HepG2 (cell line): Measurements from ENCODE around the gene MORF4L2. TPM values are rescaled to one million over a fixed set of nuclear protein-coding genes. Genes with fewer than 3 reads are reported as not detected.

ENCODE experiments used
- ASH2L ChIP-seq: fragments of 300-600, 200-600 bp; sonication (generic); IDR thresholded peaks from 2 replicates; pipeline ENCODE4 v1.7.0; 2017; ENCODE audit warnings: low read depth, mild to moderate bottlenecking, moderate library complexity, mixed read lengths, low read length; ENCODE audit not compliant: insufficient read length
- CCAR2 ChIP-seq: fragments of 200-400 bp; formaldehyde crosslinking; optimal IDR thresholded peaks from 2 replicates; pipeline ENCODE3; 2018; ENCODE audit warnings: low read depth, mild to moderate bottlenecking, low read length, moderate library complexity
- CEBPB ChIP-seq: IDR thresholded peaks from 2 replicates; pipeline ENCODE4 v1.6.1; 2011; ENCODE audit warnings: low read depth, low read length, improper control_type of control experiment, borderline replicate concordance
- E2F1 ChIP-seq: sonication (generic); formaldehyde crosslinking; IDR thresholded peaks from 2 replicates; pipeline ENCODE4 v1.5.0; 2020; ENCODE audit warnings: missing genetic modification reagents
- ELF1 ChIP-seq: sonication (generic); formaldehyde crosslinking; IDR thresholded peaks from 2 replicates; pipeline ENCODE4 v1.4.0; 2020; ENCODE audit warnings: missing genetic modification reagents
- GABPA ChIP-seq, 2 experiments: IDR thresholded peaks; 2 replicates each; pipeline ENCODE4 v1.6.1; 2011 to 2016; ENCODE audit warnings: low read depth in 2 of 2, low read length in 1 of 2, missing biosample characterization in 1 of 2, missing genetic modification characterization in 1 of 2
- IRF9 ChIP-seq: sonication (generic); formaldehyde crosslinking; IDR thresholded peaks from 2 replicates; pipeline ENCODE4 v1.8.0; 2022; ENCODE audit warnings: missing genetic modification reagents, mild to moderate bottlenecking, borderline replicate concordance
- MLLT10 ChIP-seq: sonication (generic); formaldehyde crosslinking; IDR thresholded peaks from 2 replicates; pipeline ENCODE4 v1.4.0; 2020; ENCODE audit warnings: missing genetic modification reagents
- MYC ChIP-seq: sonication (generic); formaldehyde crosslinking; IDR thresholded peaks from 2 replicates; pipeline ENCODE4 v1.9.0; 2021; ENCODE audit warnings: missing genetic modification reagents, borderline replicate concordance
- NCOR1 ChIP-seq: fragments of 200-600 bp; sonication (generic); IDR thresholded peaks from 2 replicates; pipeline ENCODE4 v1.7.0; 2017; ENCODE audit warnings: antibody characterized with exemption, low read length, borderline replicate concordance
- RBM39 ChIP-seq: fragments of 200-400 bp; formaldehyde crosslinking; IDR thresholded peaks from one replicate; pipeline ENCODE4 v1.6.1; 2018; ENCODE audit warnings: antibody characterized with exemption, mild to moderate bottlenecking, low read depth, low read length; ENCODE audit not compliant: poor library complexity, severe bottlenecking
- SOX13 ChIP-seq, 3 experiments: fragments of 450-650 bp in 1 of 3; sonication (generic) in 1 of 3; formaldehyde crosslinking in 1 of 3; IDR thresholded peaks in 2 of 3; conservative IDR thresholded peaks in 1 of 3; 2 replicates each; pipeline versions ENCODE4 v1.5.0 to v1.6.1; 2016 to 2020; ENCODE audit warnings: antibody characterized with exemption in 1 of 3, mild to moderate bottlenecking in 1 of 3, missing compliant biosample characterization in 1 of 3, missing genetic modification reagents in 1 of 3, moderate library complexity in 1 of 3
- ZBTB14 ChIP-seq: sonication (generic); formaldehyde crosslinking; IDR thresholded peaks from 2 replicates; pipeline ENCODE4 v1.4.0; 2020; ENCODE audit warnings: missing genetic modification reagents
- ZBTB21 ChIP-seq: sonication (generic); formaldehyde crosslinking; IDR thresholded peaks from 2 replicates; pipeline ENCODE4 v1.4.0; 2020; ENCODE audit warnings: missing genetic modification reagents
- ZBTB38 ChIP-seq: sonication (generic); formaldehyde crosslinking; IDR thresholded peaks from 2 replicates; pipeline ENCODE4 v1.5.1; 2020; ENCODE audit warnings: mild to moderate bottlenecking, missing genetic modification reagents
- ZNF362 ChIP-seq: sonication (generic); formaldehyde crosslinking; IDR thresholded peaks from 2 replicates; pipeline ENCODE4 v1.4.0; 2020; ENCODE audit warnings: missing genetic modification reagents, mild to moderate bottlenecking, borderline replicate concordance
- ZNF510 ChIP-seq: sonication (generic); formaldehyde crosslinking; IDR thresholded peaks from 2 replicates; pipeline ENCODE4 v1.4.0; 2020; ENCODE audit warnings: low read depth, mild to moderate bottlenecking, missing genetic modification reagents
- ZNF547 ChIP-seq: sonication (generic); formaldehyde crosslinking; IDR thresholded peaks from 2 replicates; pipeline ENCODE4 v1.5.1; 2020; ENCODE audit warnings: mild to moderate bottlenecking, missing genetic modification reagents
- ZSCAN21 ChIP-seq: sonication (generic); formaldehyde crosslinking; IDR thresholded peaks from 2 replicates; pipeline ENCODE4 v1.8.0; 2022; ENCODE audit warnings: mild to moderate bottlenecking, missing genetic modification reagents, moderate library complexity, borderline replicate concordance
- polyA plus RNA-seq, 8 experiments: library from polyadenylated mRNA; depleted of rRNA in 3 of 8; stranded (reverse) in 7 of 8; unstranded in 1 of 8; fragments of >200 nt; fragmentation: Illumina TruSeq in 4 of 8; extraction: Trizol in 4 of 8; gene quantifications; 2 replicates each; pipeline versions ENCODE4 v1.2.1 to v1.2.3, GENCODE V29; 2011 to 2016; ENCODE audit warnings: low read depth in 4 of 8, missing spikeins in 1 of 8, mixed read lengths in 1 of 8; ENCODE audit not compliant: insufficient read depth in 1 of 8
- total RNA-seq, 5 experiments: library from RNA; depleted of rRNA; stranded (reverse); fragments of >200 nt; fragmentation: Illumina TruSeq; extraction: Trizol; gene quantifications; 2 replicates each; pipeline ENCODE4 v1.2.3, GENCODE V29; 2016; ENCODE audit warnings: low read depth in 1 of 5
- TF ChIP-seq, protein P1 (sequence below): sonication (generic); formaldehyde crosslinking; conservative IDR thresholded peaks from 2 replicates; pipeline ENCODE4 v1.4.0; 2020; ENCODE audit warnings: missing genetic modification reagents
- TF ChIP-seq, protein P2 (sequence below), 2 experiments: fragments of 450-650 bp in 1 of 2; sonication (generic) in 1 of 2; formaldehyde crosslinking; IDR thresholded peaks; 2 replicates each; pipeline versions ENCODE4 v1.5.0 to v1.8.0; 2020 to 2022; ENCODE audit warnings: mild to moderate bottlenecking in 1 of 2, missing genetic modification reagents in 1 of 2

Gene MORF4L2
- total and polyA plus RNA-seq, 2 of the 13 experiments (the other 11 are each of a cell fraction or from before 2014, with no cell fraction given) = 358 to 469 TPM

DNA sequence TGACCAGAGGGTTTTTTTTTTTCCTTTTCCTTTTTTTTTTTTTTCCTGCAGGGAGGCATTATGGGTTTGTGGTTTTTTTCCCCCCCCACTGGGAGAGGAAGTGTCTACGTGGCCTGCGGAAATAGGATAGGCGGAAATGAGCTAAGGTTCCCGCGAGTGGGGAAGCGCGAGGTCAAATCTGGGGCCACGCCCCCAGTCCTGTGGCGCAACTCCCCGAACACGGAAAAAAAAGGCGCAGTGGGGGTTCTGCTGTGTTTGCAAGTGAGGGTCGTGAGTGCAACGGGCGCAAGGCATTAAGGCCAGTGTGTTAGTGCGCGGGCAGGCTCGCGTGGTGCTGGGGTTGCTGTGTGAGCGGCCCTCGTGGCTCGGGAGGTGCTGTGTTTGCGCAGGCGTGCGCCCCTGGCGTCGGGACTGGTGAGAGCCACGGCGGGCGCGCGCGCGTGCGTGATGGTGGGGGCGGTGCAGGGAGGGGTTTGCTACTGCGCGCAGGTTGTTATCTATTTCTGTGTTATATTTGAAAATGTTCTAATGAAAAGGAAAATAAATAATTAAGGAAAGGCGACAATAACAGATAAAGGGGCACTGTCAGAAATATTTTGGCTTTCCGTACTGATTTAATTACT is 685 bp upstream of the MORF4L2 start (continued):
- TF ChIP-seq CEBPB = peak; percentile 80
- TF ChIP-seq CCAR2 = no peak
- TF ChIP-seq RBM39 = peak; percentile 38
- no peak for TF ChIP-seq MLLT10 (CRISPR knock-in tag)
- TF ChIP-seq ZNF362 (CRISPR knock-in tag) = peak; percentile 81; the same call in 1 of the 2 replicates
- TF ChIP-seq ZBTB21 = no peak
- no peak for TF ChIP-seq ZNF547 (CRISPR knock-in tag)
- TF ChIP-seq IRF9 = 0 out of 2 replicates have a peak, but pooled peaks have one; percentile 37
- 0 out of 2 replicates have a peak, but pooled peaks have one; percentile 23 for TF ChIP-seq ZBTB38
- peak; percentile 72 for TF ChIP-seq ELF1 (CRISPR knock-in tag)
- peak; percentile 29 for TF ChIP-seq ASH2L
- TF ChIP-seq, protein P1, sequence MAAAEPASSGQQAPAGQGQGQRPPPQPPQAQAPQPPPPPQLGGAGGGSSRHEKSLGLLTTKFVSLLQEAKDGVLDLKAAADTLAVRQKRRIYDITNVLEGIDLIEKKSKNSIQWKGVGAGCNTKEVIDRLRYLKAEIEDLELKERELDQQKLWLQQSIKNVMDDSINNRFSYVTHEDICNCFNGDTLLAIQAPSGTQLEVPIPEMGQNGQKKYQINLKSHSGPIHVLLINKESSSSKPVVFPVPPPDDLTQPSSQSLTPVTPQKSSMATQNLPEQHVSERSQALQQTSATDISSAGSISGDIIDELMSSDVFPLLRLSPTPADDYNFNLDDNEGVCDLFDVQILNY = no peak
- TF ChIP-seq ZBTB14 (CRISPR knock-in tag) = peak; percentile 85
- TF ChIP-seq GABPA (IDR thresholded peaks at IDR 0.05; ENCODE audit: low read depth, low read length) = peak; percentile 47; the same call in 1 of the 2 replicates
- TF ChIP-seq GABPA (CRISPR knock-in tag; IDR thresholded peaks at IDR 0.05; ENCODE audit: low read depth) = peak; percentile 92
- TF ChIP-seq MYC (CRISPR knock-in tag) = peak; percentile 95
- no peak for TF ChIP-seq SOX13 (IDR thresholded peaks at IDR 0.05)
- TF ChIP-seq SOX13 (CRISPR knock-in tag; conservative IDR thresholded peaks at IDR 0.05 in 1 of 2, IDR thresholded peaks at IDR 0.05 in 1 of 2) = 0 out of 4 replicates have a peak, but pooled peaks of 1 of the 2 experiments have one; percentile 18
- TF ChIP-seq NCOR1 = peak; percentile 57; the same call in 1 of the 2 replicates
- no peak for TF ChIP-seq ZNF510 (CRISPR knock-in tag)
- TF ChIP-seq E2F1 (CRISPR knock-in tag) = peak; percentile 38; the same call in 1 of the 2 replicates
- TF ChIP-seq, protein P2, sequence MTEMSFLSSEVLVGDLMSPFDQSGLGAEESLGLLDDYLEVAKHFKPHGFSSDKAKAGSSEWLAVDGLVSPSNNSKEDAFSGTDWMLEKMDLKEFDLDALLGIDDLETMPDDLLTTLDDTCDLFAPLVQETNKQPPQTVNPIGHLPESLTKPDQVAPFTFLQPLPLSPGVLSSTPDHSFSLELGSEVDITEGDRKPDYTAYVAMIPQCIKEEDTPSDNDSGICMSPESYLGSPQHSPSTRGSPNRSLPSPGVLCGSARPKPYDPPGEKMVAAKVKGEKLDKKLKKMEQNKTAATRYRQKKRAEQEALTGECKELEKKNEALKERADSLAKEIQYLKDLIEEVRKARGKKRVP (CRISPR knock-in tag; IDR thresholded peaks at IDR 0.05) = no peak
- TF ChIP-seq ZSCAN21 = no peak
